ENCODE measurements around the gene RNF152.

RNF152 gene

GRCh38 chr18:61893971-61894750 is 1.4 kb upstream of the RNF152 start:
- DNase-seq, result peak; percentile 73

GRCh38 chr18:61893309-61893970 is 633 bp upstream of the RNF152 start:
- peak; percentile 9 for DNase-seq

- DNase-seq, result no peak
These were observed 913 bp downstream of the RNF152 start for GRCh38 chr18:61891894-61892293.

GRCh38 chr18:61891271-61891670 is 1.5 kb downstream of the RNF152 start:
- no peak for DNase-seq

- DNase-seq, result no peak
These were observed 2.5 kb downstream of the RNF152 start for GRCh38 chr18:61890344-61890743.

GRCh38 chr18:61889541-61889940 is 3.3 kb downstream of the RNF152 start:
- no peak for DNase-seq

GRCh38 chr18:61888622-61889021 is 4.2 kb downstream of the RNF152 start:
- no peak for DNase-seq

GRCh38 chr18:61887838-61888237 is 5.0 kb downstream of the RNF152 start:
- DNase-seq, result no peak

- no peak for DNase-seq
These were observed 9.3 kb downstream of the RNF152 start for GRCh38 chr18:61883547-61883946.

GRCh38 chr18:61882296-61883004 is 10.4 kb downstream of the RNF152 start:
- DNase-seq, result no peak

- DNase-seq, result no peak
These were observed 15.9 kb downstream of the RNF152 start for GRCh38 chr18:61876899-61877298.

- no peak for DNase-seq
These were observed 22.7 kb downstream of the RNF152 start for GRCh38 chr18:61870151-61870550.

- no peak for DNase-seq
These were observed 23.2 kb downstream of the RNF152 start for GRCh38 chr18:61869636-61870035.

GRCh38 chr18:61865466-61866175 is 27.2 kb downstream of the RNF152 start:
- no peak for DNase-seq

- DNase-seq, result no peak
These were observed 31.4 kb downstream of the RNF152 start for GRCh38 chr18:61861372-61861771.

GRCh38 chr18:61860302-61860701 is 32.5 kb downstream of the RNF152 start:
- no peak for DNase-seq

GRCh38 chr18:61859113-61859512 is 33.7 kb downstream of the RNF152 start:
- no peak for DNase-seq

GRCh38 chr18:61856678-61857077 is 36.1 kb downstream of the RNF152 start:
- DNase-seq, result no peak

GRCh38 chr18:61855449-61856378 is 37.1 kb downstream of the RNF152 start:
- no peak for DNase-seq

GRCh38 chr18:61854578-61855448 is 38.0 kb downstream of the RNF152 start:
- no peak for DNase-seq

- DNase-seq, result no peak
These were observed 39.0 kb downstream of the RNF152 start for GRCh38 chr18:61853855-61854254.
